Measurements from ENCODE around the gene RABGAP1L.

The RABGAP1L gene

GRCh38 chr1:174466607-174467006 lies 307.3 kb downstream of the RABGAP1L start:
- Histone ChIP-seq H3K9ac (ENCODE audit: low read length) (no peak overlapping the region), H3K9me3 (ENCODE audit: insufficient read depth, low read length) (0 out of 2 replicates have a peak, but pooled peaks cover 5% of the 10 kb centered on the region), H2AFZ (ENCODE audit: low read depth, low read length, severe bottlenecking) (no peak overlapping the region), H4K20me1 (ENCODE audit: low read depth, low read length) (no peaks in the 10 kb centered on the region; the same call in 1 of the 2 replicates), H3K79me2 (ENCODE audit: insufficient read depth, low read length) (no peaks in the 10 kb centered on the region), H3K27me3 (ENCODE audit: low read length) (no peaks in the 10 kb centered on the region), H3F3A (ENCODE audit: insufficient read depth) (0 out of 2 replicates have a peak, but pooled peaks cover 2% of the 10 kb centered on the region), H3K36me3 (ENCODE audit: low read length) (peaks cover 11% of the 10 kb centered on the region; the same call in 1 of the 2 replicates), H3K4me2 (ENCODE audit: low read depth, low read length, poor library complexity, severe bottlenecking) (no peak overlapping the region), H3K27ac (ENCODE audit: low read depth, low read length) (no peak overlapping the region), H3K4me3 (ENCODE audit: insufficient read depth, low read length, poor library complexity, severe bottlenecking) (no peak overlapping the region), H3K9me2 (replicated peaks; ENCODE audit: insufficient read depth, low read length) (no peaks in the 10 kb centered on the region)
- TF ChIP-seq CTCF (IDR thresholded peaks at IDR 0.05; ENCODE audit: insufficient read depth, low read length, poor library complexity, severe bottlenecking) (no peak), EZH2phosphoT487 (conservative IDR thresholded peaks at IDR 0.05; ENCODE audit: low read length) (no peak)

GRCh38 chr1:174469052-174469451 lies 309.7 kb downstream of the RABGAP1L start:
- Histone ChIP-seq H3K9ac (ENCODE audit: low read length) (no peak overlapping the region), H4K20me1 (ENCODE audit: low read depth, low read length) (no peaks in the 10 kb centered on the region; the same call in 1 of the 2 replicates), H3K4me2 (ENCODE audit: low read depth, low read length, poor library complexity, severe bottlenecking) (no peak overlapping the region), H3K4me3 (ENCODE audit: insufficient read depth, low read length, poor library complexity, severe bottlenecking) (no peak overlapping the region), H3K79me2 (ENCODE audit: insufficient read depth, low read length) (no peaks in the 10 kb centered on the region), H3K27me3 (ENCODE audit: low read length) (no peaks in the 10 kb centered on the region), H2AFZ (ENCODE audit: low read depth, low read length, severe bottlenecking) (no peak overlapping the region), H3K27ac (ENCODE audit: low read depth, low read length) (no peak overlapping the region), H3K9me3 (ENCODE audit: insufficient read depth, low read length) (no peaks in the 10 kb centered on the region), H3K36me3 (ENCODE audit: low read length) (0 out of 2 replicates have a peak, but pooled peaks cover 4% of the 10 kb centered on the region), H3F3A (ENCODE audit: insufficient read depth) (0 out of 2 replicates have a peak, but pooled peaks cover 2% of the 10 kb centered on the region), H3K9me2 (replicated peaks; ENCODE audit: insufficient read depth, low read length) (no peaks in the 10 kb centered on the region)
- no peak for TF ChIP-seq EZH2phosphoT487 (conservative IDR thresholded peaks at IDR 0.05; ENCODE audit: low read length)
- TF ChIP-seq CTCF (IDR thresholded peaks at IDR 0.05; ENCODE audit: insufficient read depth, low read length, poor library complexity, severe bottlenecking), result no peak

- Histone ChIP-seq H3K27me3 (ENCODE audit: low read length) (no peaks in the 10 kb centered on the region), H3K9me2 (replicated peaks; ENCODE audit: insufficient read depth, low read length) (no peaks in the 10 kb centered on the region), H3K9me3 (ENCODE audit: insufficient read depth, low read length) (no peaks in the 10 kb centered on the region), H4K20me1 (ENCODE audit: low read depth, low read length) (no peaks in the 10 kb centered on the region; the same call in 1 of the 2 replicates), H3K4me2 (ENCODE audit: low read depth, low read length, poor library complexity, severe bottlenecking) (no peak overlapping the region), H3K4me3 (ENCODE audit: insufficient read depth, low read length, poor library complexity, severe bottlenecking) (no peak overlapping the region), H3K79me2 (ENCODE audit: insufficient read depth, low read length) (no peaks in the 10 kb centered on the region), H3F3A (ENCODE audit: insufficient read depth) (0 out of 2 replicates have a peak, but pooled peaks cover 2% of the 10 kb centered on the region), H3K27ac (ENCODE audit: low read depth, low read length) (no peak overlapping the region), H3K9ac (ENCODE audit: low read length) (no peak overlapping the region), H3K36me3 (ENCODE audit: low read length) (0 out of 2 replicates have a peak, but pooled peaks cover 4% of the 10 kb centered on the region), H2AFZ (ENCODE audit: low read depth, low read length, severe bottlenecking) (no peak overlapping the region)
- TF ChIP-seq EZH2phosphoT487 (conservative IDR thresholded peaks at IDR 0.05; ENCODE audit: low read length), result no peak
- TF ChIP-seq CTCF (IDR thresholded peaks at IDR 0.05; ENCODE audit: insufficient read depth, low read length, poor library complexity, severe bottlenecking), result no peak
Observed at GRCh38 chr1:174469687-174470086, 310.4 kb downstream of the RABGAP1L start.
